HEK293 (cell line): ENCODE results near the gene WDR36.

Source experiments
- CTCF ChIP-seq: fragments of 450-650 bp; formaldehyde crosslinking; IDR thresholded peaks from 2 replicates; pipeline ENCODE4 v1.5.1; 2016; ENCODE audit warnings: missing biosample characterization, missing genetic modification characterization
- KLF8 ChIP-seq: fragments of 450-650 bp; formaldehyde crosslinking; IDR thresholded peaks from 2 replicates; pipeline ENCODE4 v1.5.1; 2016; ENCODE audit warnings: missing biosample characterization, missing genetic modification characterization
- MZF1 ChIP-seq: fragments of 450-650 bp; formaldehyde crosslinking; IDR thresholded peaks from 2 replicates; pipeline ENCODE4 v1.5.1; 2017; ENCODE audit warnings: missing biosample characterization, missing genetic modification characterization, borderline replicate concordance
- PATZ1 ChIP-seq: fragments of 450-650 bp; formaldehyde crosslinking; IDR thresholded peaks from 2 replicates; pipeline ENCODE4 v1.5.1; 2016; ENCODE audit warnings: missing biosample characterization, missing genetic modification characterization
- TCF7L2 ChIP-seq: IDR thresholded peaks from 2 replicates; pipeline ENCODE4 v1.6.1; 2011; ENCODE audit warnings: low read depth, mild to moderate bottlenecking, inconsistent platforms, low read length, moderate library complexity, borderline replicate concordance
- YY1 ChIP-seq: fragments of 450-650 bp; formaldehyde crosslinking; IDR thresholded peaks from 2 replicates; pipeline ENCODE4 v1.5.1; 2018; ENCODE audit warnings: missing biosample characterization, missing genetic modification characterization
- ZBTB11 ChIP-seq: fragments of 450-650 bp; formaldehyde crosslinking; conservative IDR thresholded peaks from 2 replicates; pipeline ENCODE4 v1.5.1; 2016; ENCODE audit warnings: low read depth, missing biosample characterization, missing genetic modification characterization
- ZFP3 ChIP-seq: fragments of 450-650 bp; formaldehyde crosslinking; IDR thresholded peaks from 2 replicates; pipeline ENCODE4 v1.5.1; 2016; ENCODE audit warnings: low read depth, missing biosample characterization, missing genetic modification characterization
- ZNF223 ChIP-seq: fragments of 450-650 bp; formaldehyde crosslinking; IDR thresholded peaks from 2 replicates; pipeline ENCODE4 v1.5.1; 2016; ENCODE audit warnings: missing biosample characterization, missing genetic modification characterization
- ZNF324 ChIP-seq: fragments of 450-650 bp; formaldehyde crosslinking; IDR thresholded peaks from 2 replicates; pipeline ENCODE4 v1.5.1; 2016; ENCODE audit warnings: missing biosample characterization, missing genetic modification characterization
- ZNF391 ChIP-seq: fragments of 450-650 bp; formaldehyde crosslinking; IDR thresholded peaks from 2 replicates; pipeline ENCODE4 v1.5.1; 2016; ENCODE audit warnings: low read depth, missing biosample characterization, missing genetic modification characterization, borderline replicate concordance
- ZNF585B ChIP-seq: fragments of 450-650 bp; formaldehyde crosslinking; IDR thresholded peaks from 2 replicates; pipeline ENCODE4 v1.5.1; 2016; ENCODE audit warnings: missing biosample characterization, missing genetic modification characterization

GRCh38 chr5:111132076-111132475 lies 39.9 kb downstream of the WDR36 start:
- TF ChIP-seq CTCF (tag by site-specific recombination) (no peak), PATZ1 (tag by site-specific recombination) (no peak), TCF7L2 (no peak), ZBTB11 (tag by site-specific recombination) (no peak), ZNF585B (tag by site-specific recombination) (no peak), MZF1 (tag by site-specific recombination) (no peak), ZNF391 (tag by site-specific recombination) (no peak), ZNF223 (tag by site-specific recombination) (no peak), ZNF324 (tag by site-specific recombination) (no peak), YY1 (no peak), KLF8 (tag by site-specific recombination) (no peak), ZFP3 (tag by site-specific recombination) (no peak)
